GM12878 (cell line): Measurements from ENCODE around the gene TRAF3IP3. TPM values are rescaled to one million over a fixed set of nuclear protein-coding genes. Genes with fewer than 3 reads are reported as not detected.

Source experiments
- JUNB ChIP-seq: IDR thresholded peaks from 2 replicates; pipeline ENCODE4 v1.6.1; 2016; ENCODE audit warnings: antibody characterized with exemption, mild to moderate bottlenecking
- MTA3 ChIP-seq: IDR thresholded peaks from 2 replicates; pipeline ENCODE4 v1.6.1; 2012; ENCODE audit warnings: low read length, inconsistent platforms, borderline replicate concordance
- RFX5 ChIP-seq: IDR thresholded peaks from 2 replicates; pipeline ENCODE4 v1.6.1; 2011; ENCODE audit warnings: low read depth, low read length, improper control_type of control experiment
- TCF7 ChIP-seq: IDR thresholded peaks from 2 replicates; pipeline ENCODE4 v1.6.1; 2014; ENCODE audit warnings: antibody characterized with exemption, borderline replicate concordance
- ZNF622 ChIP-seq: fragments of 450-650 bp; IDR thresholded peaks from 2 replicates; pipeline ENCODE4 v1.6.1; 2017; ENCODE audit warnings: mild to moderate bottlenecking, inconsistent platforms
- polyA plus RNA-seq, 11 experiments: library from polyadenylated mRNA; depleted of rRNA in 4 of 11; unstranded in 6 of 11; stranded (reverse) in 5 of 11; fragments of >200 nt; fragmentation: Nextera tagmentation in 4 of 11; fragmentation: Illumina TruSeq in 1 of 11; extraction: Ambion mirVana in 4 of 11; extraction: Trizol in 1 of 11; gene quantifications; 1 replicate in 1 of 11; 2 replicates in 10 of 11; pipeline versions ENCODE4 v1.2.1 to v1.2.3, GENCODE V29; 2011 to 2016; ENCODE audit warnings: inconsistent platforms in 2 of 11, missing spikeins in 2 of 11, low read depth in 1 of 11
- total RNA-seq, 4 experiments: library from RNA; depleted of rRNA in 3 of 4; stranded (reverse); fragments of >200 nt in 3 of 4; fragmentation: Illumina TruSeq in 1 of 4; extraction: Trizol in 1 of 4; gene quantifications; 2 replicates each; pipeline versions ENCODE4 v1.2.1 to v1.2.3, GENCODE V29; 2013 to 2021
- TF ChIP-seq, protein P1 (sequence below): fragments of 450-650 bp; IDR thresholded peaks from 2 replicates; pipeline ENCODE4 v1.6.1; 2017; ENCODE audit warnings: mild to moderate bottlenecking, moderate library complexity
- TF ChIP-seq, protein P2 (sequence below): IDR thresholded peaks from 2 replicates; pipeline ENCODE4 v1.6.1; 2011; ENCODE audit warnings: borderline replicate concordance, low read depth, mild to moderate bottlenecking, moderate library complexity, low read length; ENCODE audit not compliant: insufficient read depth, poor library complexity, severe bottlenecking
- TF ChIP-seq, protein P3 (sequence below): fragments of 450-650 bp; IDR thresholded peaks from 2 replicates; pipeline ENCODE4 v1.6.1; 2016; ENCODE audit warnings: mild to moderate bottlenecking

TRAF3IP3 gene
- total and polyA plus RNA-seq, 10 of the 15 experiments (the other 5 are each of a cell fraction or from before 2014, with no cell fraction given): 61.6 to 121 (median 96.5) TPM

DNA sequence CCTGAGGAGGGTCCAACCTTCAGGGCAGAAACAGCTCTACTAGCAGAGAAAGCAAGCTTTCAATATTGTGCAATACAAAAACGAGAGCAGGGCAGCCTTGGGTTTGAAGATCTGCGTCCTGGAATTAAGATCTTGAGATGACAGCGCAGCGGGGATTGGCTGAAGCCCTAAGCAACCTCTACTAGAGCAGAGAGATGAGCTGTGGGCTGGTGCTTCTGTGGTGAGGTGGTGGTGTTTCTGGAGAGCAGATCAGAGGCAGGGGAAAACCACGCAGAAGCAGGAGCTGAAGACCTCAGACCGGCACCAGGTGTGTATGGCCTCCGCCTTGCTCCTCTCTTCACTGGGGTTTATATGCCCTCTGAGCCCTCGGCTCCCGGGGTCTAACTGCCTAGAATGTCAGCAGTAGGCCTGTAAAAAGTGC is 12.5 kb downstream of the TRAF3IP3 start (continued):
- TF ChIP-seq, protein P1, sequence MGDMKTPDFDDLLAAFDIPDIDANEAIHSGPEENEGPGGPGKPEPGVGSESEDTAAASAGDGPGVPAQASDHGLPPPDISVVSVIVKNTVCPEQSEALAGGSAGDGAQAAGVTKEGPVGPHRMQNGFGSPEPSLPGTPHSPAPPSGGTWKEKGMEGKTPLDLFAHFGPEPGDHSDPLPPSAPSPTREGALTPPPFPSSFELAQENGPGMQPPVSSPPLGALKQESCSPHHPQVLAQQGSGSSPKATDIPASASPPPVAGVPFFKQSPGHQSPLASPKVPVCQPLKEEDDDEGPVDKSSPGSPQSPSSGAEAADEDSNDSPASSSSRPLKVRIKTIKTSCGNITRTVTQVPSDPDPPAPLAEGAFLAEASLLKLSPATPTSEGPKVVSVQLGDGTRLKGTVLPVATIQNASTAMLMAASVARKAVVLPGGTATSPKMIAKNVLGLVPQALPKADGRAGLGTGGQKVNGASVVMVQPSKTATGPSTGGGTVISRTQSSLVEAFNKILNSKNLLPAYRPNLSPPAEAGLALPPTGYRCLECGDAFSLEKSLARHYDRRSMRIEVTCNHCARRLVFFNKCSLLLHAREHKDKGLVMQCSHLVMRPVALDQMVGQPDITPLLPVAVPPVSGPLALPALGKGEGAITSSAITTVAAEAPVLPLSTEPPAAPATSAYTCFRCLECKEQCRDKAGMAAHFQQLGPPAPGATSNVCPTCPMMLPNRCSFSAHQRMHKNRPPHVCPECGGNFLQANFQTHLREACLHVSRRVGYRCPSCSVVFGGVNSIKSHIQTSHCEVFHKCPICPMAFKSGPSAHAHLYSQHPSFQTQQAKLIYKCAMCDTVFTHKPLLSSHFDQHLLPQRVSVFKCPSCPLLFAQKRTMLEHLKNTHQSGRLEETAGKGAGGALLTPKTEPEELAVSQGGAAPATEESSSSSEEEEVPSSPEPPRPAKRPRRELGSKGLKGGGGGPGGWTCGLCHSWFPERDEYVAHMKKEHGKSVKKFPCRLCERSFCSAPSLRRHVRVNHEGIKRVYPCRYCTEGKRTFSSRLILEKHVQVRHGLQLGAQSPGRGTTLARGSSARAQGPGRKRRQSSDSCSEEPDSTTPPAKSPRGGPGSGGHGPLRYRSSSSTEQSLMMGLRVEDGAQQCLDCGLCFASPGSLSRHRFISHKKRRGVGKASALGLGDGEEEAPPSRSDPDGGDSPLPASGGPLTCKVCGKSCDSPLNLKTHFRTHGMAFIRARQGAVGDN: 0 out of 2 replicates have a peak, but pooled peaks have one; percentile 65
- TF ChIP-seq RFX5: 0 out of 2 replicates have a peak, but pooled peaks have one; percentile 36
- TF ChIP-seq JUNB: 0 out of 2 replicates have a peak, but pooled peaks have one; percentile 15
- no peak for TF ChIP-seq ZNF622
- TF ChIP-seq, protein P2, sequence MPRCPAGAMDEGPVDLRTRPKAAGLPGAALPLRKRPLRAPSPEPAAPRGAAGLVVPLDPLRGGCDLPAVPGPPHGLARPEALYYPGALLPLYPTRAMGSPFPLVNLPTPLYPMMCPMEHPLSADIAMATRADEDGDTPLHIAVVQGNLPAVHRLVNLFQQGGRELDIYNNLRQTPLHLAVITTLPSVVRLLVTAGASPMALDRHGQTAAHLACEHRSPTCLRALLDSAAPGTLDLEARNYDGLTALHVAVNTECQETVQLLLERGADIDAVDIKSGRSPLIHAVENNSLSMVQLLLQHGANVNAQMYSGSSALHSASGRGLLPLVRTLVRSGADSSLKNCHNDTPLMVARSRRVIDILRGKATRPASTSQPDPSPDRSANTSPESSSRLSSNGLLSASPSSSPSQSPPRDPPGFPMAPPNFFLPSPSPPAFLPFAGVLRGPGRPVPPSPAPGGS: peak; percentile 42
- peak; percentile 56; the same call in 1 of the 2 replicates for TF ChIP-seq TCF7
- TF ChIP-seq MTA3: no peak
- TF ChIP-seq, protein P3, sequence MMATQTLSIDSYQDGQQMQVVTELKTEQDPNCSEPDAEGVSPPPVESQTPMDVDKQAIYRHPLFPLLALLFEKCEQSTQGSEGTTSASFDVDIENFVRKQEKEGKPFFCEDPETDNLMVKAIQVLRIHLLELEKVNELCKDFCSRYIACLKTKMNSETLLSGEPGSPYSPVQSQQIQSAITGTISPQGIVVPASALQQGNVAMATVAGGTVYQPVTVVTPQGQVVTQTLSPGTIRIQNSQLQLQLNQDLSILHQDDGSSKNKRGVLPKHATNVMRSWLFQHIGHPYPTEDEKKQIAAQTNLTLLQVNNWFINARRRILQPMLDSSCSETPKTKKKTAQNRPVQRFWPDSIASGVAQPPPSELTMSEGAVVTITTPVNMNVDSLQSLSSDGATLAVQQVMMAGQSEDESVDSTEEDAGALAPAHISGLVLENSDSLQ: peak; percentile 43; the same call in 1 of the 2 replicates
